NCI-H1417 treated with DMSO at 0.1 percent for 48 hours (cell line): ENCODE results near the gene GANC.
"Not testable (repeated sequence)": the region's sequence is repeated elsewhere in the genome, so short reads cannot be mapped to it uniquely, and the experiment has no call there.

Experiments
- DNase-seq: peaks from one replicate; lab custom pipeline; 2025; lab: John Stamatoyannopoulos, UW

GANC gene

GRCh38 chr15:42284551-42284950 is 11.6 kb downstream of the GANC start:
- no peak for DNase-seq

GRCh38 chr15:42285034-42285433 is 12.0 kb downstream of the GANC start:
- DNase-seq: no peak

- DNase-seq: no peak
Observed at GRCh38 chr15:42286445-42287029, 13.5 kb downstream of the GANC start.

- no peak for DNase-seq
Observed at GRCh38 chr15:42287931-42288330, 14.9 kb downstream of the GANC start.

GRCh38 chr15:42289166-42289565 is 16.2 kb downstream of the GANC start:
- no peak for DNase-seq

- DNase-seq: not testable (repeated sequence)
Observed at GRCh38 chr15:42301004-42301403, 28.0 kb downstream of the GANC start.

- no peak for DNase-seq
Observed at GRCh38 chr15:42306681-42307080, 33.7 kb downstream of the GANC start.

- DNase-seq: no peak
Observed at GRCh38 chr15:42313463-42313862, 40.5 kb downstream of the GANC start.

GRCh38 chr15:42314818-42315217 is 41.8 kb downstream of the GANC start:
- no peak for DNase-seq

GRCh38 chr15:42315521-42315920 is 42.5 kb downstream of the GANC start:
- DNase-seq: no peak

- DNase-seq: not testable (repeated sequence)
Observed at GRCh38 chr15:42316282-42316805, 43.3 kb downstream of the GANC start.

GRCh38 chr15:42319206-42319605 is 46.2 kb downstream of the GANC start:
- no peak for DNase-seq

GRCh38 chr15:42324308-42324707 is 51.3 kb downstream of the GANC start:
- no peak for DNase-seq

- DNase-seq: no peak
Observed at GRCh38 chr15:42329161-42329560, 56.2 kb downstream of the GANC start.

- no peak for DNase-seq
Observed at GRCh38 chr15:42329992-42330391, 57.0 kb downstream of the GANC start.

GRCh38 chr15:42331235-42331634 is 58.2 kb downstream of the GANC start:
- DNase-seq: no peak

- DNase-seq: no peak
Observed at GRCh38 chr15:42332331-42332730, 59.3 kb downstream of the GANC start.

- no peak for DNase-seq
Observed at GRCh38 chr15:42335074-42335473, 62.1 kb downstream of the GANC start.

GRCh38 chr15:42336650-42337049 is 63.6 kb downstream of the GANC start:
- not testable (repeated sequence) for DNase-seq

- not testable (repeated sequence) for DNase-seq
Observed at GRCh38 chr15:42337104-42337503, 64.1 kb downstream of the GANC start.

GRCh38 chr15:42338500-42338899 is 65.5 kb downstream of the GANC start:
- DNase-seq: no peak

GRCh38 chr15:42343596-42344232 is 70.7 kb downstream of the GANC start:
- DNase-seq: no peak

GRCh38 chr15:42344763-42345162 is 71.8 kb downstream of the GANC start:
- DNase-seq: no peak

- no peak for DNase-seq
Observed at GRCh38 chr15:42345504-42345903, 72.5 kb downstream of the GANC start.
